ENCODE results near the gene AMER2.

DNA sequence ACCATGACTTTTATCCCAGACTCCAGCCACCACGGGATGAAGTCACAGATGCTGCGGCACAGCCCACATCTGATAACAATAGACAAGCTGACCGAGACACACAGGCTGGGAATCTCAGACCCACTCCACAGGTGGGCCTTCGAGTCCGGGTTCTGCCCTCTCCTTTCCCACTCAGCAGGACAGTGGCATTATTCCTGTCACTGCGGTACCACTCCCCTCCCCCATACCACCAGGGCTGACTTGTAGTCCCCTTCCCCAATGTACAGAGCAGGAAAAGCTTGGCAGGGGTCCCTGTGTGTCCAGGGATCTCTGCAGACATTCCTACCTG is 179 bp upstream of the AMER2 start:
- TF ChIP-seq, protein P1, sequence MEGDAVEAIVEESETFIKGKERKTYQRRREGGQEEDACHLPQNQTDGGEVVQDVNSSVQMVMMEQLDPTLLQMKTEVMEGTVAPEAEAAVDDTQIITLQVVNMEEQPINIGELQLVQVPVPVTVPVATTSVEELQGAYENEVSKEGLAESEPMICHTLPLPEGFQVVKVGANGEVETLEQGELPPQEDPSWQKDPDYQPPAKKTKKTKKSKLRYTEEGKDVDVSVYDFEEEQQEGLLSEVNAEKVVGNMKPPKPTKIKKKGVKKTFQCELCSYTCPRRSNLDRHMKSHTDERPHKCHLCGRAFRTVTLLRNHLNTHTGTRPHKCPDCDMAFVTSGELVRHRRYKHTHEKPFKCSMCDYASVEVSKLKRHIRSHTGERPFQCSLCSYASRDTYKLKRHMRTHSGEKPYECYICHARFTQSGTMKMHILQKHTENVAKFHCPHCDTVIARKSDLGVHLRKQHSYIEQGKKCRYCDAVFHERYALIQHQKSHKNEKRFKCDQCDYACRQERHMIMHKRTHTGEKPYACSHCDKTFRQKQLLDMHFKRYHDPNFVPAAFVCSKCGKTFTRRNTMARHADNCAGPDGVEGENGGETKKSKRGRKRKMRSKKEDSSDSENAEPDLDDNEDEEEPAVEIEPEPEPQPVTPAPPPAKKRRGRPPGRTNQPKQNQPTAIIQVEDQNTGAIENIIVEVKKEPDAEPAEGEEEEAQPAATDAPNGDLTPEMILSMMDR (IDR thresholded peaks at IDR 0.05) = no peak
- no peak for TF ChIP-seq EP300 (IDR thresholded peaks at IDR 0.05)
- no peak for TF ChIP-seq POLR2A (IDR thresholded peaks at IDR 0.05)
